Hepatocyte (in vitro differentiated cells): ENCODE data around the gene EIF3L.

Source experiments
- CTCF ChIP-seq: fragments of 200-600 bp; sonication (generic); IDR thresholded peaks from 2 replicates; pipeline ENCODE4 v1.5.1; 2016; ENCODE audit warnings: antibody characterized with exemption, mild to moderate bottlenecking; ENCODE audit not compliant: poor library complexity
- EZH2phosphoT487 ChIP-seq: fragments of 200-600 bp; sonication (generic); IDR thresholded peaks from one replicate; pipeline ENCODE4 v1.6.1; 2018; ENCODE audit warnings: antibody characterized with exemption, mild to moderate bottlenecking, low read depth, moderate library complexity; ENCODE audit not compliant: unreplicated experiment, severe bottlenecking

GRCh38 chr22:37865510-37865909 lies 16.3 kb downstream of the EIF3L start:
- TF ChIP-seq EZH2phosphoT487 (no peak), CTCF (no peak)
